Parathyroid adenoma (tissue), 2 donors: Measurements from ENCODE around the gene ASCL4.

Source experiments
- H2AFZ ChIP-seq: fragments of 300-600 bp; sonication (generic); one replicate; pipeline ENCODE4 v1.7.0; 2017; ENCODE audit warnings: antibody characterized with exemption, mild to moderate bottlenecking
- H3K27ac ChIP-seq: fragments of 300-600 bp; sonication (generic); one replicate; pipeline ENCODE4 v1.7.0; 2017
- H3K27me3 ChIP-seq: fragments of 300-600 bp; sonication (generic); one replicate; pipeline ENCODE4 v1.7.0; 2017; ENCODE audit warnings: low read length; ENCODE audit not compliant: control insufficient read depth, insufficient read depth
- H3K36me3 ChIP-seq: fragments of 300-600 bp; sonication (generic); one replicate; pipeline ENCODE4 v1.7.0; 2017; ENCODE audit warnings: low read length; ENCODE audit not compliant: control insufficient read depth, insufficient read depth
- H3K4me1 ChIP-seq: fragments of 300-600 bp; sonication (generic); one replicate; pipeline ENCODE4 v1.7.0; 2017; ENCODE audit warnings: control low read depth
- H3K4me2 ChIP-seq: fragments of 300-600 bp; sonication (generic); one replicate; pipeline ENCODE4 v1.7.0; 2017; ENCODE audit warnings: low read length
- H3K4me3 ChIP-seq: fragments of 300-600 bp; sonication (generic); one replicate; pipeline ENCODE4 v1.7.0; 2017; ENCODE audit warnings: low read depth, low read length
- H3K79me2 ChIP-seq: fragments of 300-600 bp; sonication (generic); one replicate; pipeline ENCODE4 v1.7.0; 2017; ENCODE audit warnings: control low read depth
- H3K9ac ChIP-seq: fragments of 300-600 bp; sonication (generic); one replicate; pipeline ENCODE4 v1.7.0; 2017; ENCODE audit warnings: mild to moderate bottlenecking
- H3K9me3 ChIP-seq: fragments of 300-600 bp; sonication (generic); one replicate; pipeline ENCODE4 v1.7.0; 2017; ENCODE audit warnings: low read length; ENCODE audit not compliant: control insufficient read depth
- TF ChIP-seq, protein P1 (sequence below): fragments of 300-600 bp; sonication (generic); IDR thresholded peaks from one replicate; pipeline ENCODE4 v1.7.0; 2017; ENCODE audit warnings: antibody characterized with exemption, mild to moderate bottlenecking
- donor health status: primary hyperparathyroidism.

The ASCL4 gene

DNA sequence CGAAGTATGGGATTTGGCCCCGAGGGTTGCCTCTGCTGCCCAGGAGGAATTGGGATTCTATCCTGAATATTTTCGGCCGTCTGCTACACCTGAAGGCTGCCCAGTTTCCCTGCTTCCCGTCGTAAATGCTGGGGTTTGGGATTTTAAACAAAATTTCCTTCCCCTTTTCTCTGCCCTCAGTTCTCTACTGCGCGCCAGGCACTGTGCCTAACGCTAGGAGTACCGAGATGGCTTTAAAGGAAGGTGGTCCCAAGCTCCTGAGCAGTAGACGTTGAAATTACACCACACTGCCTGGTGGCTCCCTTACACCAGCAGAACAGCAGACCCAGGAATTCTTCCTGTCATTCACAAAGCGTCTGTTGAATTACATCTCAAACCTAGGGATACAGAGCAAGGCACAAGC, 13.0 kb upstream of the ASCL4 start:
- no peaks in the 10 kb centered on the region for H3K27me3 ChIP-seq
- no peaks in the 10 kb centered on the region for H3K9me3 ChIP-seq
- peak overlapping the region; percentile 72 for H3K4me3 ChIP-seq
- H3K36me3 ChIP-seq = no peaks in the 10 kb centered on the region
- H3K4me1 ChIP-seq = peaks cover 11% of the 10 kb centered on the region
- TF ChIP-seq, protein P1, sequence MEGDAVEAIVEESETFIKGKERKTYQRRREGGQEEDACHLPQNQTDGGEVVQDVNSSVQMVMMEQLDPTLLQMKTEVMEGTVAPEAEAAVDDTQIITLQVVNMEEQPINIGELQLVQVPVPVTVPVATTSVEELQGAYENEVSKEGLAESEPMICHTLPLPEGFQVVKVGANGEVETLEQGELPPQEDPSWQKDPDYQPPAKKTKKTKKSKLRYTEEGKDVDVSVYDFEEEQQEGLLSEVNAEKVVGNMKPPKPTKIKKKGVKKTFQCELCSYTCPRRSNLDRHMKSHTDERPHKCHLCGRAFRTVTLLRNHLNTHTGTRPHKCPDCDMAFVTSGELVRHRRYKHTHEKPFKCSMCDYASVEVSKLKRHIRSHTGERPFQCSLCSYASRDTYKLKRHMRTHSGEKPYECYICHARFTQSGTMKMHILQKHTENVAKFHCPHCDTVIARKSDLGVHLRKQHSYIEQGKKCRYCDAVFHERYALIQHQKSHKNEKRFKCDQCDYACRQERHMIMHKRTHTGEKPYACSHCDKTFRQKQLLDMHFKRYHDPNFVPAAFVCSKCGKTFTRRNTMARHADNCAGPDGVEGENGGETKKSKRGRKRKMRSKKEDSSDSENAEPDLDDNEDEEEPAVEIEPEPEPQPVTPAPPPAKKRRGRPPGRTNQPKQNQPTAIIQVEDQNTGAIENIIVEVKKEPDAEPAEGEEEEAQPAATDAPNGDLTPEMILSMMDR = no peak
- H3K9ac ChIP-seq = no peak overlapping the region
- peak overlapping the region; percentile 61 for H3K27ac ChIP-seq
- H3K4me2 ChIP-seq = peak overlapping the region; percentile 79
- peaks cover 16% of the 10 kb centered on the region for H3K79me2 ChIP-seq
- peak overlapping the region; percentile 98 for H2AFZ ChIP-seq

DNA sequence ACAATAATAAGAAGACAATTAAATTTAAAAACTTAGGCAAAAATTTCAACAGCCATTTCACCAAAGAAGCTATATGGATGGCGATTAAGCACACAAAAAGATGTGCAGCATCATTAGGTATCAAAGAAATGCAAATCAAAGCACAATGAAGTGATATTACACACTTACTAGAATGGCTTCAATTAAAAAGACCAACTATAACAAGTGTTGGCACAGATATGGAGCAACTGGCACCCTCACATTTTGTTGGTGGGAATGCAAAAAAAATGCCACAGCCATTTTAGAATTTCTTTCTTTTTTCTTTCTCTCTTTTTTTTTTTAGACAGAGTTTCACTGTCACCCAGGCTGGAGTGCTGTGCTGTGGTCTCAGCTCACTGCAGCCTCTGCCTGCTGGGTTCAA, 11.6 kb upstream of the ASCL4 start:
- H3K79me2 ChIP-seq = peaks cover 13% of the 10 kb centered on the region
- TF ChIP-seq, protein P1 = no peak
- H3K36me3 ChIP-seq = no peaks in the 10 kb centered on the region
- H3K27ac ChIP-seq = no peak overlapping the region
- no peaks in the 10 kb centered on the region for H3K9me3 ChIP-seq
- H2AFZ ChIP-seq = no peak overlapping the region
- H3K4me3 ChIP-seq = no peak overlapping the region
- no peak overlapping the region for H3K9ac ChIP-seq
- peaks cover 11% of the 10 kb centered on the region for H3K4me1 ChIP-seq
- H3K27me3 ChIP-seq = no peaks in the 10 kb centered on the region
- H3K4me2 ChIP-seq = no peak overlapping the region

GRCh38 chr12:107764626-107765025, 9.9 kb upstream of the ASCL4 start:
- Histone ChIP-seq H3K9me3 (no peaks in the 10 kb centered on the region), H3K27me3 (no peaks in the 10 kb centered on the region), H2AFZ (no peak overlapping the region), H3K36me3 (no peaks in the 10 kb centered on the region), H3K27ac (no peak overlapping the region), H3K9ac (no peak overlapping the region), H3K4me1 (peaks cover 6% of the 10 kb centered on the region), H3K79me2 (peaks cover 4% of the 10 kb centered on the region), H3K4me2 (no peak overlapping the region), H3K4me3 (no peak overlapping the region)
- TF ChIP-seq, protein P1 = no peak

DNA sequence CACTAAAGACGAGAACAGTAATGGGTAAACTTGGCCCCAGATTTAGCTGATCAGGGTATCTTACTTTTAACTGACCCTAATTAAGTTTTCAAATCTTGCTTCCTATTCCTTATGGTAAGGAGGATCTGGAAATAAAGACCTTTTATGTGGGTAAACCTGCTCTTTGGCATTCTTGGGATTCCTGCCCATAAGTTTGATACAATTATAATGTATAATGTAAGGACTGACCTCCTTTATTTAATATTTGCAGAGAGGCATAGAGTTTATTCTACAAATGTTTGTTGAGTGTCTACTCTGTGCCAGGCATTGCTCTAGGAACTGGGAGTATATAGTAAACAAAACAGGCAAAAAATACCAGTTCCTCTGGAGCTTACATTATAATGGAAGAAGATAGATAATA, 9.2 kb upstream of the ASCL4 start:
- no peak overlapping the region for H3K4me2 ChIP-seq
- H3K36me3 ChIP-seq = no peaks in the 10 kb centered on the region
- peaks cover under 1% of the 10 kb centered on the region for H3K79me2 ChIP-seq
- TF ChIP-seq, protein P1 = no peak
- no peak overlapping the region for H3K4me3 ChIP-seq
- H3K4me1 ChIP-seq = peaks cover 4% of the 10 kb centered on the region
- no peak overlapping the region for H2AFZ ChIP-seq
- no peak overlapping the region for H3K9ac ChIP-seq
- H3K27me3 ChIP-seq = no peaks in the 10 kb centered on the region
- H3K9me3 ChIP-seq = no peaks in the 10 kb centered on the region
- no peak overlapping the region for H3K27ac ChIP-seq

DNA sequence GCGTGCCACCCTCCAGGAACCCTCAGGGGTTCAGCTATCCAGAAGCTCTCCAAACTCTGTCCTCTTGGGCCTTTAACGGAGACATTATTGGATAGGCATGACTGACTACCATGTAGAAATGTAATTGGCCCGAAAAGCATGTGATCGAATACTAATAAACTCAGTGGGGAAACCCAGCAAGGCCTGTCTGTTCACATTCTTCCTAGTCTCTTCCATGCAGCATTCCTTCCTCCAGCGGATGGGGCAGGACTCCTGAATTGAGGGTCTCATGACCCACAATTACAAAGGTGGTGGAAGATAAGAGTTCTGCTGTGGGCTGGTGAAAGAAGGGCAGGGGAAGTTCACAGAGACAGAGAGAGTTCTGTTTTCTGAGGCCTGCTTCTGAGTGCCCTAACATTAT, 7.0 kb upstream of the ASCL4 start:
- TF ChIP-seq, protein P1 = no peak
- Histone ChIP-seq H2AFZ (no peak overlapping the region), H3K79me2 (no peaks in the 10 kb centered on the region), H3K4me3 (no peak overlapping the region), H3K9ac (no peak overlapping the region), H3K9me3 (no peaks in the 10 kb centered on the region), H3K4me1 (no peaks in the 10 kb centered on the region), H3K27me3 (no peaks in the 10 kb centered on the region), H3K27ac (no peak overlapping the region), H3K4me2 (no peak overlapping the region), H3K36me3 (no peaks in the 10 kb centered on the region)
